Ureter (tissue), 1 donor: Measurements from ENCODE around the gene MARK3. TPM values are rescaled to one million over a fixed set of nuclear protein-coding genes. Genes with fewer than 3 reads are reported as not detected.

Source experiments
- DNase-seq: peaks from one replicate; pipeline ENCODE4 v3.0.0-alpha.2; 2020; ENCODE audit warnings: low spot score
- total RNA-seq: library from RNA; stranded (reverse); gene quantifications from one replicate; pipeline ENCODE4 v1.2.4, GENCODE V29; 2023
- donor health status: DM: yes; HTN: yes; CAD: no.

Gene MARK3
- total RNA-seq, 1 donor from 2014 or later = 140 TPM

DNA sequence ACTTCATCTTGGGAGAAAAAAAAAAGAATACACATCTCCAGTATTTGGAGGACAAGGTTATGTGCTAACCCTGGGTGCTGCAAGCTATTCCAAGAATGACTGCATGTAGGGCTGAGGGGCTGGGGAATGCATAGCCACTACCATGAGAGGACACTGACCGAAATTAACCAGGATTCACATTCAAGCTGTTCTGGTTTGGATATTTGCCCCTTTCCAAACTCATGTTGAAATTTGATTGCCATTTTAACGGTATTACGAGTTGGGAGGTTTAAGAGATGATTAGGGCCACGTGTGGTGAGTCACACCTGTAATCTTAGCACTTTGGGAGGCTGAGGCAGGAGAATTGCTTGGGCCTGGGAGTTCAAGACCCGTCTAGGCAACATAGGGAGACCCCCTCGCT lies 18.5 kb upstream of the MARK3 start:
- no peak for DNase-seq

DNA sequence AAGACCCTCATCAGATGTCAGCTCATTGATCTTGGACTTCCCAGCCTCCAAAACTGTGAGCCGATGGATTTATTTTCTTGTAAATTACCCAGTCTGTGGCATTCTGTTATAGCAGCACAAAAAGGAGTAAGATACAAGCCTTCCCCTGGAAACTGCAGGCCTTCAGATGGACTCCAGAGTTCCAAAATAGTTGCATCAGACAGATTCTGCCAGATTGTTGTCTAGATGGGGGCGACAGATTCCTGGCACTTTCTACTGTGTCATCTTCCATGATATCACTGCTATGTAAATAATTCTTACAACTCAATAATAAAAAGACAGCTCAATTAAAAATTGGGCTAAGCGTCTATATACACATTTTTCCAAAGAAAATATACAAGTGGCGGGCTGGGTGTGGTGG lies 17.2 kb upstream of the MARK3 start:
- DNase-seq = no peak

DNA sequence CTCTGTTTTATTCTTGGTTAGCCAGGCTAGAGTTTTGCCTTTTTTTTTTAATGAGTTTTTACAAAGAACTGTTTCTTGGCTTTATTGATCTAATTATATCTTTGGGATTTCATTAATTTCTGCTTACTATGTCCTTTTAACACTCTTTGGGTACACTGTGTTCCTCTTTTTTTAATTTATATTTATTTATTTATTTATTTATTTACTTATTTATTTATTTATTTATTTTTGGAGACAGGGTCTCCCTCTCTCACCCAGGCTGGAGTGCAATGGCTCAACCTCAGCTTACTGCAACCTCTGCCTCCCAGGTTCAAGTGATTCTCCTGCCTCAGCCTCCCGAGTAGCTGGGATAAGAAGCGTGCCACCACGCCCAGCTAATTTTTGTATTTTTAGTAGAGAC lies 15.1 kb upstream of the MARK3 start:
- DNase-seq = no peak

DNA sequence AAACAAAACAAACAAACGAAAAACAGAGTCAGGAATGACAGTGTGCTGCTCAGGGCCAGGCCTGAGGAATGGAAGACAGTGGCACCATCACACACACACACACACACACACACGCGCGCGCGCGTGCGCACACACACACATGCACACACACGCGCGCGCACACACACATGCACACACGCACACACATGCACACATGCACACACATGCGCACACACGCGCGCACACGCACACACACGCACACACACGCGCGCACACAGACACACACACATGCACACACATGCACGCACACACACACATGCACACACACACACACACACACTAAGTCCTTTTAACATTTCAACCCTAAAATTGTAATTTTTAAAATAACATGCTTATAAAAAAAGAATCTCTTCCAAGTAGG lies 13.2 kb upstream of the MARK3 start:
- DNase-seq = no peak

DNA sequence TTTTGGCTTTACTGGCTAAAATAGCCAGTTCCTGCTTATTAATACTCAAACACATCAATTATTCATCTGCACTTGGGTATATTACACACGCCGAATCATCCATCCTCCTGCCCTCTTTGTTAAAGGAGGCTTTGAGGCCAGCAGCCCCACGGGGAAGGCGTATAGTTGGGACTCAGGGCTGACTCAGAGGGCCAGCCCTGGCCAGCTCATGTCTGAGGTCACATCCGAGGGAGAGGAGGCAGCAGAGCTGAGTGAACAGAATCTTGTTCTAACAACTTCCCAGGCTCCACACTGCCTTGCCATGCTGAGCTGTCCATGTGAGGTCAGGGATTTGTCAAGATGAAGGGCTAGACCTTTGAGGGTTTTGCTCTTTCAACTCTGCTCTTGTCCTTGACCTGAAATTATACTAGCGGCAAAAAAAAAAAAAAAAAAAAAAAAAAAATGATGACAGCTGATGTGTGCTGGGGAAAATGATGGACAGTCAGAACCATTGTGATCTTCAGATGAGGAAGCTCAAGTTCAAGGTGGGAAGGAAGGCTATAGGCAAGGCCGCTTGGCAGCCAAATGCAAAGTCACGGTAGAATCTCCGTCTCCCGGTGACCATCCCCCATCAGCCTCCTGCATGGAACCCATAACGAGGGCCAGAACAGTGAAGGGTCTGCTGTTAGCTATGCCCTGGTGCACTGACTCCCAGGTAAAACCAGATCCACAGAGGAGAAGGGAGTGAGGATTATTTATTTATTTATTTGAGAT lies 12.5 kb upstream of the MARK3 start:
- no peak for DNase-seq

DNA sequence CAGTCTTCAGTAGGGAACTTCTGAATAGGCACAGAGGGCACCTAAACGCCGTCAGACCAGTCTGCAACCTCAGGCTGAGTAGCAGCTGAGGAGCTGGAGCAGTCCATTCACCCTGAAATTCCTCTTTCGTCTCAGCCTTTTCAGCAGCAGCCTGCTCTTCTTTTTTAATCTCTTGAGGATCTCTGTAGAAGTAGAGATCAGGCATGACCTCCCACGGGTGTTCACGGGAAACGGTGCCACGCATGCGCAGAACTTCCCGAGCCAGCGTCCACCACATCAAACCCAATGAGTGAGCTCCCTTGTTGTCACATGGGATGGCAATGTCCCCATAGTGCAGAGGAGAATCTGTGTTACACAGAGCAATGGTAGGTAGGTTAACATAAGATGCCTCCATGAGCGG lies 11.1 kb upstream of the MARK3 start:
- DNase-seq = no peak

DNA sequence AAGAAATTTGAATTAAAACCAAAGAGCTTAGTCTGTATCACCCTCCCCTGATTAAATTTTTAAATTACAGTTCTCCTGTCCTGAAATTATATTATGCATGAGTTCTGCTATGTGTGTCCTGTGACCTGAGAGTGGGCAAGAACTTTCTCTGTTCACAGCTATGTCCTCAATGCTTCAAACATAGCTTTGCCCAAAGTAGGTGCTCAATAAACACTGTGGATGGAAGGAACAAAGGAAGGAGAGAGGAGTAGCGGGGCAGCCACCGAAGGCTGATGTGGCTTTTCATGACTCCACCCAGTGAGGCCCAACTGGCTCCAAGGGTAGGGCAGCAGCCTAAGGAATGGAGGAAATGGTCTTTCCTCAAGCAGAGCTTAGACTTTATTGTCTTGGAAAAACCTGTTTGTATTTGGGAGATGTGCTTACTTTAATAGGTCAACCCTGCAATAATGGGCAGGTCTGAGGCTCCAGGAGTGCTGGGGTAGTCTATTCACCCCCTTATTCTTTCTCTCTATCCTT lies 7.6 kb upstream of the MARK3 start:
- no peak for DNase-seq

DNA sequence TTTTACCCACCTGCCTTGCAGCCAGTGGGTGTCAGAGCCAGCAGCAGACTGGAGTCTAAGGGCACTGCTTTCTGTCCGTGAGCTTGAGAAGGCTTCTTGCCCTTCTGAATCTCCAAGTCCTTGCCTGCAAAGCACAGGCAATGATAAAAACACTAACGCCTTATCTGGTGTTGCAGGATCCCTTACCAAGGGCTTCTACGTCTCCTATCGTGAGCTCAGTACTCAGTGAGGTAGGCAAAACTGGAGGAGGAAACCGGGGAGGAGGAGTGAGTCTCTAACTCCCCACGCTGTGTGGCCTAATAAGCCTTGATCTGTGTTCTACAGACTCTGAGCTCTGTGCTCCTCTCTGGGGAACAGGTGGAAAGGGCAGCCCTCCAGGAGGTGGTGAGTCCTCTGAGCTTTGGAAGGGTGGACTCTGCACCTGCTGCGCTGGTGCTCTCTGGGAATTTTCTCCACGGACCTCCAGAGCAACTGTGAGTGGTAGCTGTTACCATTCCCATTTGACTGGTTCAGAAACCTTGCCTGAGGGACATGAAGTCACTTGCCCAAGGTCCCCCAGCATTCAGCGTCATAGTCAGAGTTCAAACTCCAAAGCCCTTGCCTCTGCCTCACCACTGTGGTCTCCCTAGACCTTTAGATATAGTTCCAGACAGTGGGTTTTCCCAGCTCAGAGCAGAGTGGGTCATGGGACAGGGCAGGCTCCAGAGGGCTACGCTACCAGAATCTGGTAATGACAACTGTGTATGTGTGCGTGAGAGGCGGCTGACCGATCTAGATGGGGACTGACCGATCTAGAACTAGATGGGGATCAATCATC lies 7.0 kb upstream of the MARK3 start:
- no peak for DNase-seq

DNA sequence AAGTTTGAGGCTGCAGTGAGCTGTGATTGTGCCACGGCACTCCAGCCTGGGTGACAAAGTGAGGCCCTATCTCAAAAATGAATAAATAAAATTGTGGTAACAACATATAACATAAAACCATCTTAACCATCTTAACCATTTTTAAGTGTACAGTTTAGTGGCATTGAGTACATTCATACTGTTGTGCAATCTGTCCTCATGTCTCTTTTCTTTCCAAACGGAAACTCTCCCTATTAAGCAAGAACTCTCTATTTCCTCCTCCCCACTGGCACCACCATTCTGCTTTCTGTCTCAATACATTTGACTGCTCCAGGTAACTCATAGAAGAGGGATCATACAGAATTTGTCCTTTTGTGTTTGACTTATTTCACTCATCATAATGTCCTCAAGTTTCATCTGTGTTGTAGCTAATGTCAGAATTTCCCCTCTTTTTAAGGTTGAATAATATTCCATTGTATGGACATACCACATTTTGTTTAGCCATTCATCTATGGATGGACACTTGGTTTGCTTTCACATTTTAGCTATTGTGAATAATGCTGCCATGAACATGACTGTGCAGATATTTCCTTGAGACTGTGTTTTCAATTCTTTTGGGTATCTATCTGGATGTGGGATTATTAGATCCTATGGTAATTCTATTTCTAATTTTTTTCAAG lies 4.4 kb upstream of the MARK3 start:
- DNase-seq = no peak

DNA sequence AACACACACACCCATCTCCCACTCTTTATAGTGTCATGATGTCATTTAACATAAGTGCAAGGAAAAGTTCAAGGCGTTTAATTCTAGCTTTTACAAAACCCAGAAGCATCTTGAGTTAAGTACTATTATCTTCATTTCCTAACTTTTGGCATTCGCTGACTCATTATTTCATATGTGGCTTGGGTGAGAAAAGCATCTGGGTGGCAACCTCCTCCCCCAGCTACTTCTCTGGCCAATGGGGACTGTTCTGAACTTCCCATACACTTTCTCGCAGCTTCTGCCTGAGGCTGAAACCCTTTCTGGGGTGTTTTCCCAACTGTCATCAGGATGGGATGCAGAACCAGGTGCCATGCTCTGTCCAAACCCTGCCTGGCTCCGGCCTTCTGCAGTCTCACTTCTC lies 2.8 kb upstream of the MARK3 start:
- DNase-seq = no peak

DNA sequence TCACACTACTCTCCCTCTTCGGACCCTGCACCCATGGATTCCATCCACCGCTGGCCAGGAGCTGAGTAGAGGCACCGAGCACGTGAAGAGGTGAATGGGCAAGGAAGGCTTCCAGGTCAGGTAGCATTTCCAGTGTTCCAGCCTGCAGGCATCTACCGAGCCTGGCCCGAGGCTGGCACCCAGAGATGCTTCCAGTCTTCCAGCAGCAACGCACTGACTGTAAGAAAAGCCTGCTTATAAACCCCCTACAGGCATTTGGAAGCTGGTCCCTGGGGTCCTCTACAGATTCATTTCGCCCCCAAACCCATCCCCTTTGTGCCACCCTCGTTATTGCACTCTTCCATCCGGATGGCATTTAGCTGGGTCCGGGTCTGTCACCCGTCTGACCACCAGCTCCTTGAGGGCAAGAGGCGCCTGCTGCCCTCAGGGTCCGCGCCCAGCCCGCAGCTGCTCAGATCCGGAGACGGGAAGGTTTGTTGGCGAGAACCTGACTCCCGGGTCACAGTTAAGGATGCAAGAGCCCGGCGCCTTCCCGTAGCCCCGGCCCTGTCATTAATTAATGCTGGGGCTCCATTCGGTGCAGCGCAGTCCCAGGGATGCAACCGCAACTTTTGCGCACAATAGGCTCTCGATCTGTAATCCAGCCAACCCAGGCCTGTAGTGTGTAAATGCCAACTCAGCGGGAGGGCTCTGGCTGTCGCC lies 614 bp upstream of the MARK3 start:
- peak; percentile 49 for DNase-seq

DNA sequence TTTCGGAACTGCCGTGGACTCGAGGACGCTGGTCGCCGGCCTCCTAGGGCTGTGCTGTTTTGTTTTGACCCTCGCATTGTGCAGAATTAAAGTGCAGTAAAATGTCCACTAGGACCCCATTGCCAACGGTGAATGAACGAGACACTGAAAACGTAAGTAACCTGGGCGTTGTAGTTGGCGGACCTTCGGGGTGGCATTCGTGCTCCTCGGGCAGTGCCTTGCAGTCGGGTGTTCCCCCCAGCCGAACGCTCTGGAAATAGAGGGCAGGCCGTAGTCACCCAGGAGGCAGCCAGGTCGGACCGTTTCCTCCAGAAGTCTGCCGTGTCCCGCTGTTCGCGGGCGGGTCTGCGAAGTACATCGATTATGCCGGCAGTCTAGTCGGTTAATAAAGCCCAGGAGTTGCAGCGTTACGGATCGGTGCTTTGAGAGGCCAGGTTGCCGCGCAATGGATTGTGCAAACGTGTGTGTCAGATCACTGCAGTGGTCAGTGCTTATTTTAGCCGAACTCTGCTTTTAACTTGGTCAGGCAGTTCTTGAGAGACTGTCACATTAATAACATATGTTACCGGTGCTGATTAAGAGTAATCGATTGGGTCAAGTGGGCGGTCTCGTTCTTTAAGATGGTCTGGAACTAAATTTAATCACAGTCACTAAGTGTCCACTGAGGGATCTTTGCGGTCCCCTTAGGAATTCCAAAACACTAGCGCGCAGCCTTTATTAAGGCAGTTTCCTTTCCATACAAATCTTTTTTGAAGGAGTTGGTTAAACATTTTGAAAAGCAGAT lies 906 bp downstream of the MARK3 start:
- DNase-seq = no peak

DNA sequence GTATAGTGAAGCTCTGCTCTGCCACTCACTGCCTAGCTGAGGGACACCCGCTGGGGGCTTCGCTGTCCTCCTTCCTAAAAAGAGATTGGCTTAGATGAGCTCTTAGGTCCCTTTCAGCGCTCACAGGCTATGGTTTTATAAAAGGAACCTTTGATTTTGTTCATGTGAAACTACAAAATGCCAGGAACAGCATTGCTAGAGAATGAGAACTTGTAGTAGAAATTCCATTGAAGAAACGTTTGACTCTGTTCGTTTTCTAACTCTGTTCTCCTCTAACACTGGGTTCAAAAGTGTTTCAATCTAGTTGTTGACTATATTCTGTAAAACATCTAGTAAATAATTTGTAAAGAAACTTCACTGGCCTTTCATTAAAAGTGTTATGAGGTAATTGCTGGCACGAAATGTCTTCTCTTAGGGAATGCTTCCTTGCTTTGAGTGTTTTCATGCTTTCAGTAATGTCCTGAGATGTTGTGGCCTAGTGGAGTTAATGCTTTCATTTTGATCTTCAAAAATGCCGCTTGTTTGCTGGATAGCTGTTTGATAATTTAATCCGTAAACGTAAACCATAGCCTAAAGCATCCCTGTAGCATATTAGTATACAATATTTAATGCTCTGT lies 1.6 kb downstream of the MARK3 start:
- no peak for DNase-seq

DNA sequence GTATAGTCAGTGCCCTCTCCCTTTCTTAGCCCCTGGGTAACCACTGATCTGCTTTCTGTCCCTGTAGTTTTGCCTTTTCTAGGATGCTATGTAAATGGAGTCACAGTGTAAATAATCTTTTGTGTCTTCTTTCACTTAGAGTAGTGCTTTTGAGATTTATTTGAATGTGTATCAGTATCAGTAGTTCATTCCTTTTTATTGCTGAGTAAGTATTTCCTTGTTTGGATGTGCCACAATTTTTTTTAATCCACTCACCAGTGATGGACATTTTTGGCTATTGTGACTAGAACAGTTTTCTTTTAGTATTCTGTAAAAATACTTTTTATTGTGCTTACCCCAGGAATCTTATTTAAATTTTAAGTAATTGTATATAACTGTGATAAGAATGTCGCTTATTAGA lies 3.4 kb downstream of the MARK3 start:
- no peak for DNase-seq

DNA sequence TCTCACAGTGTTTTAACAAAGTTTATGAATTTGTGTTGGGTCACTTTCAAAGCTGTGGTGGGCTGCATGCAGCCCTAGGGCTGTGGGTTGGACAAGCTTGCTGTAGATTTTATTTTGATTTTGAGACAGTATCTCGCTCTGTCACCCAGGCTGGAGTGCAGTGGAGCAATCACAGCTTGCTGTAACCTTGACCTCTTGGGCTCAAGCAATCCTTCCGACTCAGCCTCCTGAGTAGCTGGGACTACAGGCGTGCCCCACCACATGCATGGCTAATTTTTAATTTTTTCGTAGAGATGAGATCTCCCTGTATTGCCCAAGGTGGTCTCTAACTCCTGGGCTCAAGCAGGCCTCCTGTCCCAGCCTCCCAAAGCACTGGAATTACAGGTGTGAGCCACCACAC lies 5.4 kb downstream of the MARK3 start:
- DNase-seq = no peak

DNA sequence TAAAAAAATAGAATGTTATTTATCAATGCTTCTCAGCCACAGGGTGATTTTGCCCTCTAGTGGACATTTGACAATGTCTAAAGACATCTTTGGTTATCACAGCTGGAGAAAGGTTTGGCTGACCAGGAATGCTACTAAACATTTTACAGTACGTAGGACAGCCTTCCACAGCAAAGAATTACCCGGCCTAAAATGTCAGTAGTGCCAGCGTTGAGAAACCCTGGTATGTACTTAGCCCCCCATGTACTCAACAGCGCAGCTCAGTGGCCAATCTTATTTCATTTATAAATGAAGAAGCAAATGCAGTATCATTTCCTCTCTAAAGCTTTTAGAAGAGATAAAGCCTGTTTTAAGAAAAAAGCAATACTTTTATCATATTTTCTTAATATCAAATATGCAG lies 5.8 kb downstream of the MARK3 start:
- no peak for DNase-seq

DNA sequence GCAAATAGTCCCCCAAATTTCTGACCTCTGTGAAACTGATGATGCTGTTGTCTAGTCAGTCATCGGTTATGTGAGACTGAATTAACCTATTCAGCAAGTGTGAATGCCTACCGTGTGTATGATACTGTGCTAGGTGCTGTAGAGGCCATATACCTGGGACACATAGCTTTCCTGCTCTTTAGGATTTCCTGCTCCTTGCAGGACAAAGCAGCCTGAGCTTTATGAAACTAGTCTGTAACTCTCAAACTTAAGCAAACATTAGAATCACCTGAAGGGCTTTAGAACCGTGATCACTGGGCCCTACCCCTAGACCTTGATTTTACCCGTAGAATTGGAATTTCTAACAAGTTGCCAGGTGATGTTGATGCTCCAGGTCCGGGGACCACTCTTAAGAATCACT lies 6.9 kb downstream of the MARK3 start:
- no peak for DNase-seq

DNA sequence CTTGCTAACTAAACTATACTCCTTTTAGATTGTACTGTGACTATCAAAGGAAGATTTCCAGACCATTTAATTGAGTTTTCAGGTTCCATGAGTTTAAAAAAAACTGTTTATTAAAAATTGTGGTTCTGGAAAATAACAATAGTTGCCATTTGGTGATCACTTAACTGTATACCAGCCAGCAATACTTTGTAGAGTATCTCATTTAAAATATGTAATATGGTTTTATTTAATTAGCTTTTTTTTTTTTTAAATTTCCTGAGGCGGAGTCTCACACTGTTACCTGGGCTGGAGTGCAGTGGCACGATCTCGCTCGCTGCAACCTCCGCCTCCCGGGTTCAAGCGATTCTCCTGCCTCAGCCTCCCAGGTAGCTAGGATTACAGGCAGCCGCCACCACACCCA lies 7.4 kb downstream of the MARK3 start:
- DNase-seq = no peak

DNA sequence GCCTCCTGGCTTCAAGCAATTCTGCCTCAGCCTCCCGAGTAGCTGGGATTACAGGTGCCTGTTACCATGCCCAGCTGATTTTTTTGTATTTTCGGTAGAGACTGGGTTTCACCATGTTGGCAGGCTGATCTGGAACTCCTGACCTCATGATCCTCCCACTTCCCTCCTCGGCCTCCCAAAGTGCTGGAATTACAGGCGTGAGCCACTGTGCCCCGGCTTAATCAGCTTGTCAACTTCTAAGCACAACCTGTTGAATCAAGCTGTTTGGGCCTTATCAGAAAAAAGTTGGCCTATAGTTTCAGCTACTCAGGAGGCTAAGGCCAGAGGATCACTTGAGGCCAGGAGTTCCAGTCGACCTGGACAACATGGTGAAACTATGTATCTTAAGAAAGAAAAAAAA lies 7.9 kb downstream of the MARK3 start:
- no peak for DNase-seq

DNA sequence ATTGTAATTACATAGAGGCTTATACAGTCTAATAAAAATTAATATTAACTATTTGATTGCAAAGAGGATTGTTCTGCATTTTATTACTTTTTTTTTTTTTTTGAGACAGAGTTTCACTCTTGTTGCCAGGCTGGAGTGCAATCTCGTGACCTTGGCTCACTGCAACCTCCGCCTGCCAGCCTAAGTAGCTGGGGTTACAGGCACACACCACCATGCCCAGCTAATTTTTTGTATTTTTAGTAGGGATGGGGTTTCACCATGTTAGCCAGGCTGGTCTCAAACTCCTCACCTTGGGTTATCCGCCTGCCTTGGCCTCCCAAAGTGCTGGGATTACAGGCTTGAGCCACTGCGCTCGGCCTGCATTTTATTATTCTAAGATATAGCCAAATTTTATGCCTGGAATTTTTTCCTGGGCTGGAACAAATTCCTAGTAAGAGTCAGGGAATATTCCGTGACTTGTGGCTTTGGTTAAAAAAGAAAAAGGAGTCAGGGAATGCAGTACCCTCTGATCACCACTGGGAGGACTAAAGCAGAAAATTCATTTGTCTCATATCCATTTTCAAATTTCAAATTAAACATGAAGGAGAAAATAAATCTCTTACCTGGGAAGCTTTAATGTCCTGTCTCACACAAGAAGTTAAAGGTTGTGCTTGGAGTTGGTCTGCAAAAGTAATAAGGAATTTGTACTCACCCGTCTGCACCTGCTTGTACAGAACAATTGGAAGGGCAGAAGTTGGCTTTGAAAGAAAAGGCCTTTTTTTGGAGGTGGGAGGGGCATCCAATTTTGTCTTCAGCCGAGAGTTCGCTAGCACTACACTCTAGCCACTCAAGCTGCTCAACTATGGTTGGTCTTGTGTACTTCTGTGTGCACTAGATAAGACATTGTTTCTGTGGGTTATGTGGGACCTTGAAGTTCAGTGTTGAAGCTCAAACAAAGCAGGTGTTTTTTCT lies 8.7 kb downstream of the MARK3 start:
- no peak for DNase-seq
